Karpas-422 (cell line): Measurements from ENCODE around the gene ZNF829. TPM values are rescaled to one million over a fixed set of nuclear protein-coding genes. Genes with fewer than 3 reads are reported as not detected.

ENCODE experiments used
- DNase-seq: peaks from one replicate; pipeline ENCODE4 v3.0.0-alpha.2; 2015
- H2AFZ ChIP-seq: fragments of 200-600 bp; sonication (generic); 2 replicates; pipeline ENCODE4 v1.6.1; 2014; ENCODE audit warnings: antibody characterized with exemption, low read length, mixed read lengths
- H3K27ac ChIP-seq: fragments of 200-600 bp; sonication (generic); 2 replicates; pipeline ENCODE4 v1.5.1; 2014; ENCODE audit warnings: mild to moderate bottlenecking, low read length, moderate library complexity
- H3K27me3 ChIP-seq: fragments of 200-600 bp; sonication (generic); 2 replicates; pipeline ENCODE4 v1.6.1; 2014; ENCODE audit warnings: low read length, mixed read lengths
- H3K36me3 ChIP-seq: fragments of 200-600 bp; sonication (generic); 2 replicates; pipeline ENCODE4 v1.6.1; 2014; ENCODE audit warnings: low read length, mixed read lengths; ENCODE audit not compliant: insufficient read depth
- H3K4me1 ChIP-seq: fragments of 200-600 bp; sonication (generic); 2 replicates; pipeline ENCODE4 v1.6.1; 2014; ENCODE audit warnings: mild to moderate bottlenecking, low read length, mixed read lengths
- H3K4me2 ChIP-seq: fragments of 200-600 bp; sonication (generic); 2 replicates; pipeline ENCODE4 v1.6.1; 2014; ENCODE audit warnings: low read length, low read depth, mild to moderate bottlenecking; ENCODE audit not compliant: poor library complexity, severe bottlenecking
- H3K4me3 ChIP-seq: fragments of 200-600 bp; sonication (generic); 2 replicates; pipeline ENCODE4 v1.5.1; 2014; ENCODE audit warnings: mild to moderate bottlenecking, antibody characterized with exemption, low read length, mixed read lengths
- H3K79me2 ChIP-seq: fragments of 200-600 bp; sonication (generic); 2 replicates; pipeline ENCODE4 v1.6.1; 2014; ENCODE audit warnings: mild to moderate bottlenecking, low read length, mixed read lengths
- H3K9ac ChIP-seq: fragments of 200-600 bp; sonication (generic); 2 replicates; pipeline ENCODE4 v1.6.0; 2014; ENCODE audit warnings: low read length
- H3K9me2 ChIP-seq: fragments of 200-600 bp; sonication (generic), shearing (Covaris generic); replicated peaks from 2 replicates; pipeline ENCODE4 v1.6.0; 2014; ENCODE audit warnings: mild to moderate bottlenecking, low read length, moderate library complexity; ENCODE audit not compliant: insufficient read depth
- H3K9me3 ChIP-seq: fragments of 300-700, 200-600 bp; sonication (generic); 2 replicates; pipeline ENCODE4 v1.6.1; 2014; ENCODE audit warnings: low read length, mixed read lengths
- H4K20me1 ChIP-seq: fragments of 200-600 bp; sonication (generic); 2 replicates; pipeline ENCODE4 v1.6.1; 2014; ENCODE audit warnings: mild to moderate bottlenecking, antibody characterized with exemption, low read length, low read depth; ENCODE audit not compliant: insufficient read depth
- total RNA-seq: library from RNA; depleted of rRNA; stranded (reverse); fragments of >200 nt; shearing (Covaris generic); gene quantifications from 2 replicates; pipeline ENCODE4 v1.2.3, GENCODE V29; 2014; ENCODE audit warnings: low replicate concordance

ZNF829 gene
- total RNA-seq, 1 experiment from 2014 or later: 1.8 TPM

DNA sequence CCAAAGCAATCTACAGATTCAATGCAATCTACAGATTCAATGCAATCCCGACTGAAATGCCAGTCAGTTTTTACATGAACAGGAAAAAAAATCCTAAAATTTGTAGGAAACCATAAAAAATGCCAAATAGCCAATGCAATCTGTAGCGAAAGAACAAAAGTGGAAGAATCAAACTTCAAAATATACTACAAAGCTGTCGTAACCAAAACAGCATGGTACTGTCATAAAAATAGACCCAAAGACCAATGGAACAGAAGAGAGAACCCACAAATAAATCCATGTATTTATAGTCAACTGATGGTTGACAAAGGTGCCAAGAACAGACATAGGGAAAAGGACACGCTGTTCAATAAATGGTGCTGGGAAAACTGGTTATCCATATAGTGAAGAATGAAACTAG lies 17.7 kb downstream of the ZNF829 start:
- Histone ChIP-seq H3K9ac (no peak overlapping the region), H2AFZ (no peak overlapping the region), H3K27ac (no peak overlapping the region), H4K20me1 (no peaks in the 10 kb centered on the region), H3K9me3 (peaks cover 40% of the 10 kb centered on the region), H3K4me3 (no peak overlapping the region), H3K27me3 (no peaks in the 10 kb centered on the region), H3K36me3 (peaks cover 4% of the 10 kb centered on the region; the same call in 1 of the 2 replicates), H3K4me2 (no peak overlapping the region), H3K79me2 (no peaks in the 10 kb centered on the region), H3K9me2 (no peaks in the 10 kb centered on the region), H3K4me1 (no peaks in the 10 kb centered on the region)
- DNase-seq: no peak

DNA sequence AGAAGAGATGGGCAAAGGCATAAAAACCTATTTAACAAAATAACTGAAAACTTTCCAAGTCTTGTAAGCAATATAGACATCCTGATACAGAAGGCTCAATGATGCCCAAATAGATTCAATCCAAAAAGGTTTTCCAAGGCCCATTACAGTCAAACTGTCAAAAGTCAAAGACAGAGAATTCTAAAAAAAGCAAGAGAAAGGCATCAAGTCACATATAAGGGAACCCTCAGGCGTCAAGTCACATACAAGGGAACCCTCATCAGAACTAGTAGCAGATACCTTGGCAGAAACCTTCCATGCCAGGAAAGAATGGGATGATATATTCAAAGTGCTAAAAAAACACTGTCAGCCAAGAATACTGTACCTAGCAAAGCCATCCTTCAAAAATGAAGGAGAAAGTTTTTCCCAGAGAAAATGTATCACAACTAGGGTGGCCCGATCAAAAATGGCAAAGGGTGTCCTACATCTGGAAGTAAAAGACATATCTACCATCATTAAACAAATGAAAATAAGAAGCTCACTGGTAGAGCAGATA lies 21.2 kb downstream of the ZNF829 start:
- no peak overlapping the region for H3K9ac ChIP-seq
- H3K4me2 ChIP-seq: no peak overlapping the region
- peaks cover 63% of the 10 kb centered on the region for H3K9me3 ChIP-seq
- no peak for DNase-seq
- H3K27ac ChIP-seq: no peak overlapping the region
- H3K9me2 ChIP-seq: no peaks in the 10 kb centered on the region
- H3K36me3 ChIP-seq: peaks cover 12% of the 10 kb centered on the region
- no peak overlapping the region for H2AFZ ChIP-seq
- H3K4me3 ChIP-seq: no peak overlapping the region
- no peaks in the 10 kb centered on the region for H4K20me1 ChIP-seq
- no peaks in the 10 kb centered on the region for H3K27me3 ChIP-seq
- no peaks in the 10 kb centered on the region for H3K79me2 ChIP-seq
- no peaks in the 10 kb centered on the region for H3K4me1 ChIP-seq

DNA sequence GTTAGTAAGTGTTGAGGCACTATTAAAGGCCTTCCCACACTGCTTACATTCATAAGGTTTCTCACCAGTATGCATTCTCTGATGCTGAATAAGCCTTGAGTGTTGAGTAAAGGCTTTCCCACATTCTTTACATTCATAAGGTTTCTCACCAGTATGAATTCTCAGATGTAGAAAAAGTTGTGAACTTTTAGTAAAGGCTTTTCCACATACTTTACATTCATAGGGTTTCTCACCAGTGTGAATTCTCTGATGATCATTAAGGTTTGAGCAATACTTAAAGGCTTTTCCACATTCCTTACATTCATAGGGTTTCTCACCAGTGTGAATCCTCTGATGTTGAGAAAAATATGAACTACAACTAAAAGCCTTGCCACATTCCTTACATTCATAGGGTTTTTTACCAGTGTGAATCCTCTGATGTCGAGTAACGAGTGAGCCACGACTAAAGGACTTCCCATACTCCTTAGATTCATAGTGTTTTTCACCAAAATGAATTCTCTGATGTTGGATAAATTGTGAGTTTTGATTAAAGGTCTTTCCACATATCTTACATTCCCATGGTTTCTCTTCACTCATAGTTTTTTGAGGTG lies 24.2 kb downstream of the ZNF829 start:
- no peak overlapping the region for H3K4me2 ChIP-seq
- H3K79me2 ChIP-seq: no peaks in the 10 kb centered on the region
- H3K4me3 ChIP-seq: no peak overlapping the region
- H3K9ac ChIP-seq: no peak overlapping the region
- H3K27me3 ChIP-seq: no peaks in the 10 kb centered on the region
- H4K20me1 ChIP-seq: no peaks in the 10 kb centered on the region
- H3K27ac ChIP-seq: no peak overlapping the region
- no peaks in the 10 kb centered on the region for H3K4me1 ChIP-seq
- H3K36me3 ChIP-seq: peaks cover 12% of the 10 kb centered on the region
- DNase-seq: no peak
- no peaks in the 10 kb centered on the region for H3K9me2 ChIP-seq
- H2AFZ ChIP-seq: no peak overlapping the region
- peaks cover 62% of the 10 kb centered on the region for H3K9me3 ChIP-seq

DNA sequence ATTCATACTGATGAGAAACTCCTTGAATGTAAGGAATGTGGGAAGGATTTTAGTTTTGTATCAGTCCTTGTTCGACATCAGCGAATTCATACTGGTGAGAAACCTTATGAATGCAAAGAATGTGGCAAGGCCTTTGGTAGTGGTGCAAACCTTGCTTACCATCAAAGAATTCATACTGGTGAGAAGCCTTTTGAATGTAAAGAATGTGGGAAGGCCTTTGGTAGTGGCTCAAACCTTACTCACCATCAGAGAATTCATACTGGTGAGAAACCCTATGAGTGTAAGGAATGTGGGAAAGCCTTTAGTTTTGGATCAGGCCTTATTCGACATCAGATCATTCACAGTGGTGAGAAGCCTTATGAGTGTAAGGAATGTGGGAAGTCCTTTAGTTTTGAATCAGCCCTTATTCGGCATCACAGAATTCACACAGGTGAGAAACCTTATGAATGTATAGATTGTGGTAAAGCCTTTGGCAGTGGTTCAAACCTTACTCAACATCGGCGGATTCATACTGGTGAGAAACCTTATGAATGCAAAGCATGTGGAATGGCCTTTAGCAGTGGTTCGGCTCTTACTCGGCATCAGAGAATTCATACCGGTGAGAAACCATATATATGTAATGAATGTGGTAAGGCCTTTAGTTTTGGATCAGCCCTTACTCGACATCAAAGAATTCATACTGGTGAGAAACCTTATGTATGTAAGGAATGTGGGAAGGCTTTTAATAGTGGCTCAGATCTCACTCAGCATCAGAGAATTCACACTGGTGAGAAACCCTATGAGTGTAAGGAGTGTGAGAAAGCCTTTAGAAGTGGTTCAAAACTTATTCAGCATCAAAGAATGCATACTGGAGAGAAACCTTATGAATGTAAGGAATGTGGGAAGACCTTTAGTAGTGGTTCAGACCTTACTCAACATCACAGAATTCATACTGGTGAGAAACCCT lies 38.8 kb downstream of the ZNF829 start:
- no peak overlapping the region for H3K4me3 ChIP-seq
- H2AFZ ChIP-seq: no peak overlapping the region

DNA sequence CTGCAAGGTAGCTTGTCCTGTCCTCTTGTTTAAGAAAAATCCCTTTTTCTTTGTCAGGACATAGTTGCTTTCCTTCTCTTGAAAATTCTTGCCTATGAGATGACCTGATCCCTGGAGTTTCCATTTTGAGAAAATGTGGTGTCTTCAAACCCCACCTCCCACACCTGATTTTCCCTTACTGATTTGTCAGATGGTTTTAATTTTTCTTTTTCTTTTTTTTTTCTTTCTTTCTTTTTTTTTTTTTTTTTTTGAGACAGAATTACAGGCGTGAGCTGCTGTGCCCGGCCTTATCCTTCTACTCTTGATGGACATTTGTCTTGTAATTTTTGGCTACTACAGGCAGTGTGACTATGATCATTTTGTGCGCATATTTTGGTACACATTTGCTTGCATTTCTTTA lies 64.2 kb downstream of the ZNF829 start:
- peaks cover 8% of the 10 kb centered on the region for H3K9me3 ChIP-seq
- no peaks in the 10 kb centered on the region for H3K9me2 ChIP-seq
- H3K36me3 ChIP-seq: peaks cover 37% of the 10 kb centered on the region
- H4K20me1 ChIP-seq: no peaks in the 10 kb centered on the region
- H3K27me3 ChIP-seq: no peaks in the 10 kb centered on the region
- H3K27ac ChIP-seq: no peak overlapping the region
- no peak overlapping the region; the same call in 1 of the 2 replicates for H2AFZ ChIP-seq
- H3K79me2 ChIP-seq: peaks cover 46% of the 10 kb centered on the region
- peak overlapping the region; percentile 85 for H3K4me2 ChIP-seq
- H3K9ac ChIP-seq: peak overlapping the region; percentile 85
- peaks cover 12% of the 10 kb centered on the region for H3K4me1 ChIP-seq
- no peak for DNase-seq
- peak overlapping the region; percentile 92 for H3K4me3 ChIP-seq

More for the DNA sequence above, 38.8 kb downstream of the ZNF829 start:
- DNase-seq: no peak
- no peaks in the 10 kb centered on the region for H4K20me1 ChIP-seq
- no peak overlapping the region for H3K4me2 ChIP-seq
- no peaks in the 10 kb centered on the region for H3K4me1 ChIP-seq
- H3K9me3 ChIP-seq: peaks cover 47% of the 10 kb centered on the region
- no peaks in the 10 kb centered on the region for H3K79me2 ChIP-seq
- H3K9me2 ChIP-seq: no peaks in the 10 kb centered on the region
- H3K27ac ChIP-seq: no peak overlapping the region
- no peaks in the 10 kb centered on the region for H3K27me3 ChIP-seq
- H3K9ac ChIP-seq: no peak overlapping the region
- H3K36me3 ChIP-seq: peaks cover 36% of the 10 kb centered on the region

DNA sequence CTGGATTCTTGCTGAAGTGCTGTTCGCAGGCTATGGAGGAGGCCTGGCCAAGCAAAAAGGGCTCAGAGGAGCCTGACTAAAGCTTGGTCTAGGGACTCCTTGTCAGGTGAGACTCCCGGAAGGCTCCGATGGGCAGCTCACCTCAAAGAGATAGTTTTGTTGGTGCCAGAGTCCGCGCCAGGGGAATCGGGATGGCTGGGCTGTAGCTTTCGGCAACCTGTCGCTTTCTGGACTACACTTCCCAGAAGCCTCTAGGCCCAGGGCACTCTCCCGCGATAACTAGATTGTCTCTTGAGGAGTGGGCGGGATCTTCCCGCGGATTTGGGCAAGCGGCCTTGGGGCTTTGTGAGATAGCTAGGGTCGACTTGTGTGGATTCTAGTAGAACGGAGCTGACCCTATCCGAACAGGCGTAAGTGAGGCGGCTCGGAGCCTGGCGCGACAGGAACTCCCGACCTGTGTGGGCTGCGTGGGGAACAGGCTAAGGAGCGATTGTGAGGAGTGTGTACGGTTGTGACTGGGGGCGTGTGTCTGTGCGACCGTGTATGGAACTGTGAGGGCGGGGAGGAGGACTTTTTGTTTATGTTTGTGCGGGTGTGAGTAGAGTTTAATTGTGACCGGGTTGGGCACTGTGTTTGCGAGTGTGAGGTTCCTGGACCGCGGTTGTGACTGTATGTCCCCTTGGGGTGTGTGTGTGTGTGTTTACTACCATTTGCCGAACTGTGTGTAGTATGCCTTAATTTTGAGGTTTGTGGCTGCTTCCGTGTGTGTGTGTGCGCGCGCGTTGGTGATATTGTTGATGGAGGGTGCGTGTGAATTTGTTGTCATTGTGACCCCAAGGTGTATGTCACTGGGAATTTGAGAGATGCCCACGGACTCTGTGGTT lies 65.3 kb downstream of the ZNF829 start, which contains the start of gene ZNF345:
Gene ZNF345, plus strand, starts transcription at position 318 of the 884 bp plus-strand sequence. CDS start 25,955 bp downstream, outside the sequence.
- Histone ChIP-seq H3K4me1 (peaks cover 12% of the 10 kb centered on the region), H3K9ac (peak within 1 kb of the TSS; percentile 85), H3K79me2 (peaks cover 53% of the 10 kb centered on the region), H2AFZ (peak within 1 kb of the TSS; percentile 94), H4K20me1 (no peaks in the 10 kb centered on the region), H3K4me2 (peak within 1 kb of the TSS; percentile 85), H3K9me2 (no peaks in the 10 kb centered on the region), H3K27ac (peak within 1 kb of the TSS; percentile 48; the same call in 1 of the 2 replicates), H3K27me3 (no peaks in the 10 kb centered on the region), H3K9me3 (peaks cover 8% of the 10 kb centered on the region), H3K36me3 (peaks cover 39% of the 10 kb centered on the region), H3K4me3 (peak within 1 kb of the TSS; percentile 92)
- DNase-seq: peak; percentile 98

DNA sequence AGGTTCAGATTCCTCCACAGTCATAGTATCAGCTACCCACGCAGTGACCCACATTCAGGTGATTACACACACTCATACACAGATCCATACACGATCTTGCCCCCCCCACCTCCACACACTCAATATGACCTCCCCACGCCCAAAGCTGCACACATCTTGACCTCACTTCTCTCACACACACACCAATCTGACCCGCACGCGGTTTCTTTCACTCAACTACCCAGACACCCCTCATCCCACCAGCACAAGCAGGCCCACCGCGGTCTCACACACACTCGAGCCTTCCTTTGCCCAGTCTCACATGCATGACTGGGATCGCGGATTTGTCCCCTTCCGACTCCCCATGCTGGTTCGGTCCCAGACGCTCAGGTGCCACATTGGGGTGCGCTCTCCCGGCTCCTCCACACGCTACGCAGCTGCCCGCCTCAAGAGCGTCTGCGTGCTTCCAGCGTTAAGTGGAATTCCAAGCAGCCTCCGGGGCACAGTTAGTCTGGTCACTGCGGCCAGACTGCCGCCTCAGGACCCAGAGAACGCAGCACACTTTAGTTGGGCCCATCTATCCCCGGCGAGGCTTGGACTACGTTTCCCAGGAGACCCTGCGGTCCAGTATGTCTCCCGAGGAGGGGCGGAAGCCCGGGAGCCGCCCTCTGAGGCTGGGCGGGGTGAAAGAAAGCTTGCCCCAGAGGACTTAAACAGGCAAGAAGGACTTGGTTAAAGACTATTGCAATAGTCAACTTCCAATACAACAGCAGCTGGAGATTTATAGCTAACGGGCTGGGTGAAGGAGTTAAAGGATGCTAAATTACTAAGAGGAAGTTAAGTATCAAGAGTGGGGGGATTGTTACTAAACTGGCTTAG lies 66.2 kb downstream of the ZNF829 start:
- Histone ChIP-seq H4K20me1 (no peaks in the 10 kb centered on the region), H3K27ac (peak overlapping the region; percentile 48), H3K36me3 (peaks cover 41% of the 10 kb centered on the region), H3K4me2 (peak overlapping the region; percentile 85), H3K79me2 (peaks cover 59% of the 10 kb centered on the region), H3K27me3 (no peaks in the 10 kb centered on the region), H3K9me3 (peaks cover 14% of the 10 kb centered on the region), H3K4me3 (peak overlapping the region; percentile 92), H3K4me1 (peaks cover 12% of the 10 kb centered on the region), H3K9me2 (no peaks in the 10 kb centered on the region), H2AFZ (peak overlapping the region; percentile 94), H3K9ac (peak overlapping the region; percentile 85)
- DNase-seq: peak; percentile 97
